Pons (tissue), 1 donor: ENCODE data around the gene PRR5.
"Not testable (repeated sequence)": the region's sequence is repeated elsewhere in the genome, so short reads cannot be mapped to it uniquely, and the experiment has no call there.

Experiments used
- DNase-seq: peaks from one replicate; pipeline ENCODE4 v3.0.0-alpha.2; 2016; ENCODE audit warnings: low spot score

PRR5 gene

GRCh38 chr22:44673406-44673805, 28.6 kb upstream of the PRR5 start:
- DNase-seq, result no peak

GRCh38 chr22:44676066-44676440, 26.0 kb upstream of the PRR5 start:
- not testable (repeated sequence) for DNase-seq

DNA sequence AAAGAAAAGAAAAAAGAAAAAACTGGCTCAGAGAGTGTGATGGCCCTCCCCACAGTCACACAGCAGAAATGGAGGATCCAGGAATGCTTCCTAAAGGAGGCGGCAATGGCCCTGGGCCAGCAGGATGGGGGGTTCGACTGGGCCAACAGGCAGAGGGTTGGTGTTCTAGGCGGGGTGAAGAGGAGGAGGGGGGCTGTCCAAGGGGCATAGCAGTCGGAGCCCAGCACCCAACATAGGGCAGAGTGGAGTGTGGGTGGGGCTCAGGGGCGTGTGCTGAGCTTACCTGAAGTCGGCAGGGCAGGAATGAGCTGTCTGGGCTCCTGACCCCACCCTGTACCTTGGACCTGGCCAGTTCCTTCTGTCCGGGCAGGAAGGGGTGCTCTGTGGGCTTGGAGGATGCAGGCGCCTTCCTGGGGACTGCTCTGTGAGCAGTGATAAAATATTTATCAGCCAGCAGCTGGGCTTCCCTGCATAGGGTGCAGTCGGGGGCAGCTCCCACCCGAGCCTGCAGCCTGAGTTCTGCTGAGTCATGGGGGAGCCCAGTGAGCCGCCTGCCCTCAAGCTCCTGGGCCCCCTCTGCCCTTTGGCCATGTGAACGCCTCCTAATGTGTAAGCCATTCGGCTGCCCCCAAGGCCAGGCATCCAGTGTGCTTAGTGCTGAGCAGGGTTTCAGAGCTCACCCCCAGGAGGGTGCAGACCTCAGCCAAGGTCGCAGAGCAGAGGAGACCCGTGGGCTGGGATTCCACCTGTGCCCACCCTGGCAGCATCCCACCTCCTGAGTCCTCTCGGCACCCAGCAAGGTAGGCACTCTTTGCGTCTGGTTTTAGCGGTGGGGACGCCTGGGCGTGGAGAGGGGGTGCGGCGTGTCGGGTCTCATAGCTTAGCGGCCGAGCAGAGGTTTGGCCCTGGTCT, 25.3 kb upstream of the PRR5 start:
- DNase-seq, result no peak

DNA sequence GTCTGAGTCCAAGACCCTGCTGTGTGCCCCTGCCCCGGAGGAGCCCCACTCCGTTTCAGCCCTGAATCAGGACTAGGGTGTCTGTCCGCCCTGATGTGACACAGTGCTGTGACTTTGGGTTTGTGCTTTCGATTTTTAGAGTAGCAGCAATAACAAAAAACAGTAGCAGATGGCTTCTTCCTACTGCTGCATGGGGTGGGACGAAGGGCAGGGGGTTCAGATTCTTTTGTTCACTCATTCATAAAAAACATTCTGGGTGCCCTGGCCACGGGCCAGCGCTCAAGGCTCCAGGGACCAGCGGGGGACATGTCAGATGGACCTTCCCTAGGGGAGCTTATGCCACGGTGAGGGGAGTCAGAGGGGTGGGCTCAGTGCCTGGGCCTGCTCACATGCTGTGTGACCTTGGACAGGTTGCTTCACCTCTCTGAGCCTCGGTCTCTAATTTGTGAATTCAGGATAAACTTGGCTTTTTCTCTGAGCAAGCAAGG, 24.6 kb upstream of the PRR5 start:
- DNase-seq, result no peak

DNA sequence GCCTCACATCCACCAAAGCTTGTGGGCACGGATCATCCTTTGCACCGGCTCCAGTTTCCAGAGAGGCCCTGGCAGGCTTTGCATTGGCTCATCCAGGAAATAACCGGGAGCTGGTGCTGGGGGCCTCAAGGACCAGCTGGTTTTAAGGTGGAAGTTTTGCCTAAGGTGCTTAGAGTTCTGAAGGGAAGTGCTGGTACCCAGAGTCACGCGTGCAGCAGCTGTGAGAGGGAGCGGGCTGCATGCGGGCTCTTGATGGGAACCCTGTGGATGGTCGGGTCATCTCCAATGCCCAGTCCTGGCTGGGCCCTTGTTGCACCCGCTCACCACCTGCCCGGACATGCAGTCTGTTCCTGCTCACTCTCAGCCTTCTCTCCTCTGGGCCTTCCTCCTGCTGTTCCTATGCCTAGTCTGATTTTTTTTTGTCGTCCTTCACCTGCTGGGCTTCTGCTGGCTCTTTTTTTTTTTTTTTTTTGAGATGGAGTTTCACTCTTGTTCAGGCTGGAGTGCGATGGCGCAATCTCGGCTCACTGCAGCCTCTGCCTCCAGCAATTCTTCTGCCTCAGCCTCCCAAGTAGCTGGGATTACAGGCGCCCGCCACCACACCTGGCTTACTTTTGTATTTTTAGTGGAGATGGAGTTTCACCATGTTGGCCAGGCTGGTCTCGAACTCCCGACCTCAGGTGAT, 24.0 kb upstream of the PRR5 start:
- DNase-seq, result no peak

DNA sequence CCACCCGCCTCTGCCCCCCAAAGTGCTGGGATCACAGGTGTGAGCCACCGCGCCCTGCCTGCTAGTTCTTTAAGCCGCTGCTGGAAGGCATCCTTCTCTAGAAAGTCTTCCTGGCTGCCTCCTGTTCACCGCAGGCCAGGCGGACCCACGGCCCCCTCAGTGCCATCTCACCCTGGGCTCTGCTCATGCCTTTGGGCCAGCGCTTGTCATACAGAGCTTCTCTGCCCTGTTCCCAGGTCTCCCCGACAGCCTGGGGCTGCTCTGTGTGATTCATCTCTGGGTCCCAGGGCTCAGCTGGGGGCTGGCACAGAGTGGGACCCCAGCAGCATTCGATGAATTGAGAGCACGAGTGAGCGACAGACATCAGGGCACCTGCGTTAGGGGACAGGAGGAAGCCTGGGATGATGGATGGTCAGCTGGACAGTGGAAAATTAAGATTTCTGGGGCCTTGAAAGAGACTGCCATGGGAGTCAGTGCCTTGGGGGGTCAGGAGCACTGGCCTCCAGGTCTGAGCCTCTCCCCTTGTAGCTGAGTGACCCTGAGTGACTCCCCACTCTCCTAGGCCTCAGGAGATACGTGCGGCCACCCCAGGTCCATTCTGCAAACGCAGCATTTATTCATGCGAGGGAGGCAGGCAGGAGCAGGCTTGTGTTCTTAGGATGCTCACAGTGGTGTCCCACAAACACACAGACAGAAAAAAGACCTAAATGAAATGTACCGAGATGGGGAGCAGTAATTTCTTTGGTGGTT, 23.3 kb upstream of the PRR5 start:
- no peak for DNase-seq

- DNase-seq, result not testable (repeated sequence)
Observed at GRCh38 chr22:44679306-44679647, 22.7 kb upstream of the PRR5 start.

DNA sequence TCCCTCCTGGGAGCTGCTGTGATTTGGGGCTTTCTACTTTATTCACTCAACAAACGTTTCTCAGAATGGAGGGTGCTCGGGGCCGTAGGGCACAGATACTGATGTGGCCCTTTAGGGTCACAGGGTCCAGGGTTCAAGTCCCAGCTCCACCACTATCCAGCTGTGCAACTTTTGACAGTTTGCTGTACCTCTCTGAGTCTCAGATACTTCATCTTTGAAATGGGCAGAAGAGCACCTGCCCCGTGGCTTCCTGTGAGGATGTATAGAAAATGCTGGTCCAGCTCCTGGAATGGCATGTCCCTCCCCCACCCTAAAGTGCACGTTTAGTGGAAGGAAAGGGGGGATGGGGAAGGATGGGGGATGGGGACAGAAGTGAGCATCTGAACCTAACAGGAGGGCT, 21.9 kb upstream of the PRR5 start:
- DNase-seq, result no peak

- no peak for DNase-seq
Observed at GRCh38 chr22:44680481-44680894, 21.5 kb upstream of the PRR5 start.

DNA sequence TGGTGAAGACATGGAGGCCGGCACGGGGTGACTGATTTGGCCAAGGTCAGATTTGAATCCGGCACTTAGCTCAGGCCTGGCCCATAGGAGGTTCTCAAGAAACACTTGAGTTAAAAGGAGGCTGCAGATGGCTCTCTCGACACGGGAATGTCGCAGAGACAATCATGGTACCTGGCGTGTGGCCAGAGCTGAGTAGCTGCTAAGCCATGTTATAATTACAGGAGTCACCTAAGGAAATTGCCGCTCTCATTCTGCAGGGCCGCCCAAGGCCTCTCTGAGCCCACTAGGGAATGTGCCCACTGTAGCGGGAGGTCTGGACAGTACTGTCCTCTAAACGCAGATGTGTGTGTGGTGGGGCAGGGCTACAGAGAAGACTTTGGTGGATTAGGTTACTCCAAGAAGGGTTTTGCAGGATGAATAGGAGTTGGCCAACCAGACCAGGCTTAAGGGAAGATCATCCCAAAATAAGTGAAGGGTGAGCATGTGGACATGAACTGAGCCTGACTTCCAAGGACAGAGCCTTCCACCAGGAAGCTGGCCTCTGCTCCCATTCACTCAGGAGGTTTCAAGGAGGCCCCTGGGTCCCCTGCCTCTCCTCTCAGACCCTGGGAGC, 19.3 kb upstream of the PRR5 start:
- no peak for DNase-seq

GRCh38 chr22:44683237-44683636, 18.8 kb upstream of the PRR5 start:
- DNase-seq, result no peak

GRCh38 chr22:44683881-44684280, 18.1 kb upstream of the PRR5 start:
- no peak for DNase-seq

DNA sequence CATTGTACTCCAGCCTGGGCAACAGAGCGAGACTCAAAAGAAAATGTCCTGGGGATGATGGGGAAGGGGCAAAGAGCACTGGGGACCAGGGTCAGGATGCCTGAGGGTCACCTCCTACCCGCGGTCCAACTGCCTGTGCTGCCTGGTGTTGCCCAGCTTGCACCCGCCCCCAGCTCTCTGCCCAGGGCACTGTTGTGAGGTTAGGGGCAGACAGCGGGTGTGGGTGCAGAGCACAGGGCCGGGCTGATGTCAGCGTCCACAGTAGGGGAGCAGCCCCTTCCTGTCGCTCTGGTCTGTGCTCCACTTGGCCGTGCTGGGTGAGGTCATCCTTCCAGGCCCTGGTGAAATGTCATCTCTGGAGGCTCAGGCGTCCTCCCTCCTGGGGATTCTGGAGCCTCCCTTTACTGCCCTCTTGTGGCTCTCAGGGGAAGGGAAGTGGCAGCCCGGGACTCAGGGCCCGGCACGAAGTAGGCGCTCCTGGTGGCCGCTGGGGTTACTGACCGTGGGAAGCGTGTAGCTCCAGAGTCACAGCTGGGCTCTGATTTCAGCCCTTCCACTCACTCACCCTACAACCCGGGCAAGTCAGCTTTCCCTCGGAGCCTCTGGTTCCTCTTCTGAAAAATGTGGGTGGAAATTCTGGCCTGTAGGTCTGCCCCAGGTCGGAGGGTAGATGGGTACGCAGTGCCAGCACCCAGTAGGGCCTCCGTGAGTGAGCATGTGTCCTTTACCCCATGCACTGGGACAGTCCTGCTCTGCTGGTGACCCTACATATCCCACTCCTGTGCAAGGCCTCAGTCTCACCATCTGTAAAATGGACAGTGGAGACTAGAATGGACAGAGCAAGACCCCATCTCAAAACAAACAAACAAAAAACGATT, 17.3 kb upstream of the PRR5 start:
- peak; percentile 77 for DNase-seq

DNA sequence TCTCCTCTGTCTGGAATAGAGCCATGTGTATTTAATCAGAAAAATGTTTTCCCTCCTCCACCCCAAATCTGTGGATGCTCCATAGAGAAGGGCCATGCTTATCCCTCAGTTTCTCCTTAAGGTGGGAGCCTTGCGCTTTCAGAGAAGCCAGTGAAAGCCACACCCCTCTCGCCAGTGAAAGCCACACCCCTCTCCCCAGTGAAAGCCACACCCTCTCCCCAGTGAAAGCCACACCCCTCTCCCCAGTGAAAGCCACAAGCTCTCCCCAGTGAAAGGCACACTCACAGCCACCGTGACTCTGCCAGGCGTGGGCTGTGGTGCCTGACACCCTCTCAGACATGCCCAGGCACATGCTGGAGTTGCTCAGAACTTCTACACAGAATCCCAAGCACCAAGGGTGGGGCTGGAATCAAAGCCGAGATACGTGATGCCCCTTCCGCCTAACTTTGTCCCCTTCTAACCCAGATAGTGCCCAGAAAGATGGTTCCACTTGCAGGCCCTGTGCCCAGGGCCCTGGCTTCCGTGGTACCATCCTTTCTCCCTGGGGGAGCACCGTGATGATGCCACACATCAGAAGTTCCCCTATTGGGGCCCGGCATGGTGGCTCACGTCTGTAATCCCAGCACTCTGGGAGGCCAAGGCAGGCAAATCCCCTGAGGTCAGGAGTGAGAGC, 16.5 kb upstream of the PRR5 start:
- no peak for DNase-seq

GRCh38 chr22:44686873-44687600, 15.0 kb upstream of the PRR5 start:
- no peak for DNase-seq

DNA sequence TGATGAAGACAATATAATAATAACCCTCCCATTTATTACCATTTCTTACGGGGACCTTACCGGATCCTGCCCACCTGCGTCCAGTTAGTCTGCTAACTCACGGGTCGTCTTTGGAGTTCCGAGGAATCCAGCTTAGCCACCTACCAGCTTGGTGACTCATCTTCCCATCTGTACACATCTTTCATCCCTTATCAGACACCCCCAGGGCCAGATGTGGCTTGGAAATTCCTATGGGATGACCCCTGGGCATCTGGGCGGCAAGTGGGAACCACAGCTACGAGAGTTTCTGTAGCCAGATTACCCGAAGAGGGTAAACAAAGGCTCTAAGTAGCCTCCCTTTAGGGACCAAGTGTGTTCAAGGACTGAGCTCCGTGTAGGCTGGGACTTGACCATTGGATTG, 12.8 kb upstream of the PRR5 start:
- DNase-seq, result no peak

DNA sequence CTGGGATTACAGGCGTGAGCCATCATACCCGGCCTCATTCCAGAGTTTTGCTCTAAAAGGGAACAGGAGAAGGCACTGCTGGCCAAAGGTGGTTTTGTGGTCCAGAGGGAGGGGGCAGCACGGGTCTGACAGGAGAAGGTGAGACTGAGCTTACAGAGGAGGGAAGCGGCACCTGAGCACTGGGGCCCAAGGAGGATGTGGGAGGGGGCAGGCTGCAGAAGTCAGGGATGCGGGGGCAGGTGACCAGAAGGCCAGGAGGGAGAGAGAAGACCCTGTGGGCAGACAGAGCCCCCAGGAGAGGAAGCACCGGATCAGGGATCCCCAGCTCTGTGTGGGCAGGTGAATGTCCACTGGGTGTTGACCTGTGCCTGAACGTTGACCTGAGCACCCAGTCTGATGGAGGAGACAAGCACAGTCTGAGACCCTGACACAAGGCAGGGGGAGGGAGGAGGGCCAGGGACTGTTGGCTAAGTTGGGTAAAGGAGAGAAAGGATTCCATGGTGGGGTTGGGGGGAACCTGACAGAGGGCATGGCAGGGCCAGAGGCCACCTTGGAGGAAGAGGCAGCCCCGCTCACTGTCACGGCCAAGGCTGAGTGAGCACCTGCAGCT, 12.0 kb upstream of the PRR5 start:
- DNase-seq, result no peak

GRCh38 chr22:44691796-44692661, 10.0 kb upstream of the PRR5 start:
- DNase-seq, result no peak

DNA sequence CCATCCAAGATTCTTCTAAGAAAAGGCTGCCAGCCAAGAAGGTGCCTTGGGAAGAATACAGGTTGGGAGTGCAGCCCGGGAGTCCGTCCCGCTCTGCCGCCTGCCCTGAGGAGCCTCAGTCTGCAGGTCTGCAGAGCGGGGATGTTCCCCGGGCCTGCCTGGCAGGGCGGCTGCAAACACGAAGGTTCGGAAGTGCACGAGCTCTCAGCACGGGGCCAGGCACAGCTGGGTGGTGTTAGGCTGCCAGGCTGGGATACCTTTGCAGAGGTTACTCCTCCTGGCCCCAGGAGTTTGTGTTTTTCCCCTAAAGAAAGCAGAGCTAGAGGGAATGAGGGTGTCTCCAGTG, 9.4 kb upstream of the PRR5 start:
- DNase-seq, result no peak
